GM18498 (cell line): ENCODE data around the gene VIL1.

Experiments used
- ATAC-seq: cut with Tn5 transposase; IDR thresholded peaks from one replicate; pipeline ENCODE4 v1.9.1; 2021; ENCODE audit warnings: mild to moderate bottlenecking, moderate library complexity; ENCODE audit not compliant: unreplicated experiment

Gene VIL1

GRCh38 chr2:218435003-218435982 is 16.4 kb downstream of the VIL1 start:
- no peak for ATAC-seq

- ATAC-seq: no peak
These were observed 18.1 kb downstream of the VIL1 start for GRCh38 chr2:218436992-218437391.

- no peak for ATAC-seq
These were observed 19.0 kb downstream of the VIL1 start for GRCh38 chr2:218437969-218438368.

GRCh38 chr2:218438596-218438995 is 19.7 kb downstream of the VIL1 start:
- no peak for ATAC-seq

- no peak for ATAC-seq
These were observed 25.9 kb downstream of the VIL1 start for GRCh38 chr2:218444692-218445357.

GRCh38 chr2:218445602-218446001 is 26.7 kb downstream of the VIL1 start:
- no peak for ATAC-seq

GRCh38 chr2:218446547-218446946 is 27.6 kb downstream of the VIL1 start:
- ATAC-seq: no peak

GRCh38 chr2:218447072-218447471 is 28.1 kb downstream of the VIL1 start:
- ATAC-seq: no peak

GRCh38 chr2:218448934-218449333 is 30.0 kb downstream of the VIL1 start:
- no peak for ATAC-seq

GRCh38 chr2:218452079-218452478 is 33.2 kb downstream of the VIL1 start:
- ATAC-seq: no peak

GRCh38 chr2:218456849-218457248 is 37.9 kb downstream of the VIL1 start:
- ATAC-seq: no peak

GRCh38 chr2:218458598-218458997 is 39.7 kb downstream of the VIL1 start:
- no peak for ATAC-seq

GRCh38 chr2:218465987-218466633 is 47.2 kb downstream of the VIL1 start:
- ATAC-seq: no peak

GRCh38 chr2:218470448-218470847 is 51.5 kb downstream of the VIL1 start:
- no peak for ATAC-seq

- ATAC-seq: no peak
These were observed 52.1 kb downstream of the VIL1 start for GRCh38 chr2:218471036-218471435.

- no peak for ATAC-seq
These were observed 53.1 kb downstream of the VIL1 start for GRCh38 chr2:218471982-218472381.

- ATAC-seq: no peak
These were observed 54.1 kb downstream of the VIL1 start for GRCh38 chr2:218472988-218473387.

- no peak for ATAC-seq
These were observed 55.6 kb downstream of the VIL1 start for GRCh38 chr2:218474527-218474926.

- ATAC-seq: no peak
These were observed 57.8 kb downstream of the VIL1 start for GRCh38 chr2:218476676-218477075.

GRCh38 chr2:218477247-218477646 is 58.3 kb downstream of the VIL1 start:
- no peak for ATAC-seq

- no peak for ATAC-seq
These were observed 59.6 kb downstream of the VIL1 start for GRCh38 chr2:218478544-218478943.

GRCh38 chr2:218479595-218479994 is 60.7 kb downstream of the VIL1 start:
- no peak for ATAC-seq
